B cell (primary cell): ENCODE measurements around the gene RRBP1.

Source experiments
- EZH2 ChIP-seq: IDR thresholded peaks from 2 replicates; pipeline ENCODE4 v1.6.1; 2012; ENCODE audit warnings: borderline replicate concordance, low read depth, mild to moderate bottlenecking, moderate library complexity, low read length; ENCODE audit not compliant: insufficient read depth, poor library complexity, severe bottlenecking
- TF ChIP-seq, protein P1 (sequence below): fragments of 200-600 bp; IDR thresholded peaks from one replicate; pipeline ENCODE4 v1.8.0; 2022; ENCODE audit warnings: antibody characterized with exemption, mild to moderate bottlenecking

DNA sequence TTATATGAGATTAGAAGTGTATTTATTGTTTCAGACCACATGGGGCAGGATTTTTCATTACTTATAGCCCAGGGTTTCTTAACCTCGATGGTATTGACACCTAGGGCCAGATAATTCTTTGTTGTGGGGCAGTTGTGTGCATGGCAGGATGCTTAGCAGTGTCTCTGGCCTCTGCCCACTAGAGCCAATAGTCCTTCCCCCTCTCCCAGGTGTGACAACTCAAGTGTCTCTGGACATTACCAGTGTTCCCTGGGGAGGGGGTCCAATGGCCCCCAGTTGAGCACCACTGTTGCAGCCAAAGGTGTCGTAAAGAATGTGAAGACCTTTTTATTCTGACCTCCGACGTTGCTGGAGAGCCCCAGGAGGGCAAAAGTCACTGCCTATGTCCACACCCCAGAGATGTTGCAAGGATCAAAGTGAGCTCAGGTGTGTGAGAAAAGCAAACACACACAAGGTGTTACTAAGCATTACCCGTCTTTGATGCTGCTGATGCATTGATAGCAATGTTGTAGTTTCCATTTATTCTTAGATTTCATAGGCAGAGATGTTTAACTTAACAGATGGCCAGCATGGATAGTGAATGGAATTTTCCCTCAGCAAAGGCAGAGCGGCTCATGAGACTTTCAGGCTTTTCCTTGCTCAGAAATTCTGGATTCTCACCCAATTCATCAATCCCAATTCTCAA is 39.9 kb upstream of the RRBP1 start:
- TF ChIP-seq, protein P1, sequence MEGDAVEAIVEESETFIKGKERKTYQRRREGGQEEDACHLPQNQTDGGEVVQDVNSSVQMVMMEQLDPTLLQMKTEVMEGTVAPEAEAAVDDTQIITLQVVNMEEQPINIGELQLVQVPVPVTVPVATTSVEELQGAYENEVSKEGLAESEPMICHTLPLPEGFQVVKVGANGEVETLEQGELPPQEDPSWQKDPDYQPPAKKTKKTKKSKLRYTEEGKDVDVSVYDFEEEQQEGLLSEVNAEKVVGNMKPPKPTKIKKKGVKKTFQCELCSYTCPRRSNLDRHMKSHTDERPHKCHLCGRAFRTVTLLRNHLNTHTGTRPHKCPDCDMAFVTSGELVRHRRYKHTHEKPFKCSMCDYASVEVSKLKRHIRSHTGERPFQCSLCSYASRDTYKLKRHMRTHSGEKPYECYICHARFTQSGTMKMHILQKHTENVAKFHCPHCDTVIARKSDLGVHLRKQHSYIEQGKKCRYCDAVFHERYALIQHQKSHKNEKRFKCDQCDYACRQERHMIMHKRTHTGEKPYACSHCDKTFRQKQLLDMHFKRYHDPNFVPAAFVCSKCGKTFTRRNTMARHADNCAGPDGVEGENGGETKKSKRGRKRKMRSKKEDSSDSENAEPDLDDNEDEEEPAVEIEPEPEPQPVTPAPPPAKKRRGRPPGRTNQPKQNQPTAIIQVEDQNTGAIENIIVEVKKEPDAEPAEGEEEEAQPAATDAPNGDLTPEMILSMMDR: no peak
- no peak for TF ChIP-seq EZH2
